ENCODE measurements around the gene BANP.
"Not testable (repeated sequence)": the region's sequence is repeated elsewhere in the genome, so short reads cannot be mapped to it uniquely, and the experiment has no call there.

Gene BANP

GRCh38 chr16:88072571-88073001 is 121.4 kb downstream of the BANP start:
- Histone ChIP-seq H3K27me3 (ENCODE audit: control insufficient read depth, insufficient read depth, low read length) (no peaks in the 10 kb centered on the region), H3K36me3 (ENCODE audit: insufficient read depth, low read length) (peaks cover 24% of the 10 kb centered on the region), H3K9ac (ENCODE audit: low read depth, low read length) (no peak overlapping the region), H3K4me1 (ENCODE audit: control insufficient read depth, insufficient read depth, low read length) (no peaks in the 10 kb centered on the region), H3K4me3 (ENCODE audit: low read length) (no peak overlapping the region), H3K9me3 (replicated peaks; ENCODE audit: low read length) (no peaks in the 10 kb centered on the region), H3K4me2 (ENCODE audit: low read length) (no peak overlapping the region)

GRCh38 chr16:88073201-88073721 is 122.0 kb downstream of the BANP start:
- H3K36me3 ChIP-seq (ENCODE audit: insufficient read depth, low read length): peaks cover 24% of the 10 kb centered on the region
- no peak overlapping the region for H3K4me2 ChIP-seq (ENCODE audit: low read length)
- H3K9me3 ChIP-seq (replicated peaks; ENCODE audit: low read length): no peaks in the 10 kb centered on the region
- H3K4me1 ChIP-seq (ENCODE audit: control insufficient read depth, insufficient read depth, low read length): no peaks in the 10 kb centered on the region
- no peak overlapping the region for H3K4me3 ChIP-seq (ENCODE audit: low read length)
- H3K27me3 ChIP-seq (ENCODE audit: control insufficient read depth, insufficient read depth, low read length): no peaks in the 10 kb centered on the region
- no peak overlapping the region for H3K9ac ChIP-seq (ENCODE audit: low read depth, low read length)

GRCh38 chr16:88074041-88074440 is 122.8 kb downstream of the BANP start:
- Histone ChIP-seq H3K27me3 (ENCODE audit: control insufficient read depth, insufficient read depth, low read length) (no peaks in the 10 kb centered on the region), H3K36me3 (ENCODE audit: insufficient read depth, low read length) (peaks cover 27% of the 10 kb centered on the region), H3K4me2 (ENCODE audit: low read length) (no peak overlapping the region), H3K4me1 (ENCODE audit: control insufficient read depth, insufficient read depth, low read length) (no peaks in the 10 kb centered on the region), H3K9ac (ENCODE audit: low read depth, low read length) (no peak overlapping the region), H3K4me3 (ENCODE audit: low read length) (no peak overlapping the region), H3K9me3 (replicated peaks; ENCODE audit: low read length) (no peaks in the 10 kb centered on the region)

GRCh38 chr16:88076211-88076931 is 125.1 kb downstream of the BANP start:
- Histone ChIP-seq H3K36me3 (ENCODE audit: insufficient read depth, low read length) (peaks cover 19% of the 10 kb centered on the region), H3K4me3 (ENCODE audit: low read length) (no peak overlapping the region), H3K9me3 (replicated peaks; ENCODE audit: low read length) (no peaks in the 10 kb centered on the region), H3K4me1 (ENCODE audit: control insufficient read depth, insufficient read depth, low read length) (no peaks in the 10 kb centered on the region), H3K4me2 (ENCODE audit: low read length) (no peak overlapping the region), H3K9ac (ENCODE audit: low read depth, low read length) (no peak overlapping the region), H3K27me3 (ENCODE audit: control insufficient read depth, insufficient read depth, low read length) (no peaks in the 10 kb centered on the region)

GRCh38 chr16:88076932-88077320 is 125.7 kb downstream of the BANP start:
- not testable (repeated sequence) for H3K27me3 ChIP-seq (ENCODE audit: control insufficient read depth, insufficient read depth, low read length); H3K9ac ChIP-seq (ENCODE audit: low read depth, low read length); H3K4me1 ChIP-seq (ENCODE audit: control insufficient read depth, insufficient read depth, low read length); H3K4me3 ChIP-seq (ENCODE audit: low read length); H3K9me3 ChIP-seq (replicated peaks; ENCODE audit: low read length); H3K4me2 ChIP-seq (ENCODE audit: low read length)
- peaks cover 17% of the 10 kb centered on the region for H3K36me3 ChIP-seq (ENCODE audit: insufficient read depth, low read length)

GRCh38 chr16:88077328-88078108 is 126.3 kb downstream of the BANP start:
- H3K9me3 ChIP-seq (replicated peaks; ENCODE audit: low read length): no peaks in the 10 kb centered on the region

GRCh38 chr16:88078111-88078775 is 127.0 kb downstream of the BANP start:
- H3K27me3 ChIP-seq (ENCODE audit: control insufficient read depth, insufficient read depth, low read length): no peaks in the 10 kb centered on the region
- no peaks in the 10 kb centered on the region for H3K4me1 ChIP-seq (ENCODE audit: control insufficient read depth, insufficient read depth, low read length)
- H3K9ac ChIP-seq (ENCODE audit: low read depth, low read length): no peak overlapping the region
- H3K36me3 ChIP-seq (ENCODE audit: insufficient read depth, low read length): peaks cover 10% of the 10 kb centered on the region
- no peak overlapping the region for H3K4me2 ChIP-seq (ENCODE audit: low read length)
- H3K4me3 ChIP-seq (ENCODE audit: low read length): no peak overlapping the region
- no peaks in the 10 kb centered on the region for H3K9me3 ChIP-seq (replicated peaks; ENCODE audit: low read length)

More at GRCh38 chr16:88077328-88078108, 126.3 kb downstream of the BANP start:
- Histone ChIP-seq H3K4me3 (ENCODE audit: low read length) (no peak overlapping the region), H3K9ac (ENCODE audit: low read depth, low read length) (no peak overlapping the region), H3K4me1 (ENCODE audit: control insufficient read depth, insufficient read depth, low read length) (no peaks in the 10 kb centered on the region), H3K27me3 (ENCODE audit: control insufficient read depth, insufficient read depth, low read length) (no peaks in the 10 kb centered on the region), H3K36me3 (ENCODE audit: insufficient read depth, low read length) (peaks cover 13% of the 10 kb centered on the region), H3K4me2 (ENCODE audit: low read length) (no peak overlapping the region)

GRCh38 chr16:88083582-88083981 is 132.3 kb downstream of the BANP start:
- Histone ChIP-seq H3K27me3 (ENCODE audit: control insufficient read depth, insufficient read depth, low read length) (peaks cover 9% of the 10 kb centered on the region), H3K9ac (ENCODE audit: low read depth, low read length) (no peak overlapping the region), H3K36me3 (ENCODE audit: insufficient read depth, low read length) (peaks cover under 1% of the 10 kb centered on the region), H3K4me2 (ENCODE audit: low read length) (no peak overlapping the region), H3K4me1 (ENCODE audit: control insufficient read depth, insufficient read depth, low read length) (no peaks in the 10 kb centered on the region), H3K9me3 (replicated peaks; ENCODE audit: low read length) (no peaks in the 10 kb centered on the region), H3K4me3 (ENCODE audit: low read length) (no peak overlapping the region)

- Histone ChIP-seq H3K36me3 (ENCODE audit: insufficient read depth, low read length) (no peaks in the 10 kb centered on the region), H3K9ac (ENCODE audit: low read depth, low read length) (no peak overlapping the region), H3K4me3 (ENCODE audit: low read length) (no peak overlapping the region), H3K9me3 (replicated peaks; ENCODE audit: low read length) (no peaks in the 10 kb centered on the region), H3K4me1 (ENCODE audit: control insufficient read depth, insufficient read depth, low read length) (no peaks in the 10 kb centered on the region), H3K27me3 (ENCODE audit: control insufficient read depth, insufficient read depth, low read length) (peaks cover 20% of the 10 kb centered on the region), H3K4me2 (ENCODE audit: low read length) (no peak overlapping the region)
Measured at GRCh38 chr16:88084881-88085280, 133.6 kb downstream of the BANP start.

GRCh38 chr16:88086571-88087516 is 135.6 kb downstream of the BANP start:
- Histone ChIP-seq H3K4me3 (ENCODE audit: low read length) (no peak overlapping the region), H3K36me3 (ENCODE audit: insufficient read depth, low read length) (no peaks in the 10 kb centered on the region), H3K4me1 (ENCODE audit: control insufficient read depth, insufficient read depth, low read length) (no peaks in the 10 kb centered on the region), H3K9me3 (replicated peaks; ENCODE audit: low read length) (no peaks in the 10 kb centered on the region), H3K4me2 (ENCODE audit: low read length) (no peak overlapping the region), H3K9ac (ENCODE audit: low read depth, low read length) (no peak overlapping the region), H3K27me3 (ENCODE audit: control insufficient read depth, insufficient read depth, low read length) (peaks cover 35% of the 10 kb centered on the region)
